WTC11 (cell line): ENCODE results near the gene TNK2.

Source experiments
- ATF3 ChIP-seq: sonication (generic); formaldehyde crosslinking; conservative IDR thresholded peaks from 2 replicates; pipeline ENCODE4 v1.8.1; 2022; ENCODE audit warnings: mild to moderate bottlenecking, missing genetic modification reagents
- CTCF ChIP-seq: fragments of 200-600 bp; IDR thresholded peaks from 2 replicates; pipeline ENCODE4 v1.8.0; 2022; ENCODE audit warnings: antibody characterized with exemption
- E2F1 ChIP-seq: sonication (generic); formaldehyde crosslinking; IDR thresholded peaks from 2 replicates; pipeline ENCODE4 v1.8.0; 2022; ENCODE audit warnings: mild to moderate bottlenecking, missing genetic modification reagents
- E2F5 ChIP-seq: sonication (generic); formaldehyde crosslinking; IDR thresholded peaks from 2 replicates; pipeline ENCODE4 v1.8.1; 2022; ENCODE audit warnings: mild to moderate bottlenecking, moderate library complexity, missing genetic modification reagents
- ERG ChIP-seq: fragments of 250-450 bp; sonication (Bioruptor Pico); IDR thresholded peaks from 2 replicates; pipeline ENCODE4 v1.8.0; 2021; ENCODE audit warnings: mild to moderate bottlenecking
- HMGXB4 ChIP-seq: sonication (generic); formaldehyde crosslinking; IDR thresholded peaks from 2 replicates; pipeline ENCODE4 v1.8.1; 2023; ENCODE audit warnings: mild to moderate bottlenecking, moderate library complexity, missing genetic modification reagents
- NFYB ChIP-seq: sonication (generic); formaldehyde crosslinking; conservative IDR thresholded peaks from 2 replicates; pipeline ENCODE4 v1.8.0; 2022; ENCODE audit warnings: low read depth, missing genetic modification reagents
- NR3C1 ChIP-seq: sonication (generic); formaldehyde crosslinking; conservative IDR thresholded peaks from 2 replicates; pipeline ENCODE4 v1.8.1; 2023; ENCODE audit warnings: low read depth, mild to moderate bottlenecking, missing genetic modification reagents
- SP1 ChIP-seq: sonication (generic); formaldehyde crosslinking; conservative IDR thresholded peaks from 2 replicates; pipeline ENCODE4 v1.8.1; 2022; ENCODE audit warnings: missing genetic modification reagents
- TCF7 ChIP-seq: sonication (generic); formaldehyde crosslinking; IDR thresholded peaks from 2 replicates; pipeline ENCODE4 v1.8.0; 2022; ENCODE audit warnings: mild to moderate bottlenecking, low read depth, missing genetic modification reagents, moderate library complexity
- TEAD4 ChIP-seq: sonication (generic); formaldehyde crosslinking; IDR thresholded peaks from 2 replicates; pipeline ENCODE4 v1.8.0; 2022; ENCODE audit warnings: mild to moderate bottlenecking, missing genetic modification reagents
- TP53 ChIP-seq: sonication (generic); formaldehyde crosslinking; IDR thresholded peaks from 2 replicates; pipeline ENCODE4 v1.8.1; 2023; ENCODE audit warnings: mild to moderate bottlenecking, missing genetic modification reagents
- ZNF423 ChIP-seq: fragments of 250-450 bp; sonication (Bioruptor Pico); IDR thresholded peaks from 2 replicates; pipeline ENCODE4 v2.1.2; 2022; ENCODE audit warnings: mild to moderate bottlenecking, moderate library complexity

GRCh38 chr3:195884691-195885035 lies 23.7 kb downstream of the TNK2 start:
- TF ChIP-seq CTCF (no peak), NR3C1 (CRISPR knock-in tag) (no peak), HMGXB4 (CRISPR knock-in tag) (no peak), NFYB (CRISPR knock-in tag) (no peak), TP53 (no peak), ATF3 (CRISPR knock-in tag) (no peak), TCF7 (CRISPR knock-in tag) (no peak), E2F1 (CRISPR knock-in tag) (no peak), SP1 (CRISPR knock-in tag) (no peak), TEAD4 (CRISPR knock-in tag) (no peak), E2F5 (no peak), ZNF423 (no peak), ERG (CRISPR knock-in tag) (no peak)
